Measurements from ENCODE around the gene RBBP5.

The RBBP5 gene

DNA sequence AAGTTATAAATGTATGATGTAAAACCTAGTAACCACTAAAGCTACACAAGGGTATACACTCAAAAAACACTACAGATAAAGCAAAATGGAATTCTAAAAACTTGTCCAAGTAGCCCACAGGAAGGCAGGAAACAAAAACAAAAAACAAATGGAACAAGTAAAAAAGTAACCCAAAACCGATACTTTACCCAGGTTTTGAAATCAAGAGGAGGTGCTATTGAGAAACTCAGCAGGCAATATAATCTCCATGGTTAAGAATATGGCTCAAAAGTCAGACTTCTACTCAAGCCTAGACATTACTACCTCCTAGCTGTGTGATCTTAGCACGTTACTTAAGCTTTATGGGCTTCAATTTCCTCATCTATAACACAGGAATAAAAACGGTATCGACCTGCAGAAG, 13.3 kb downstream of the RBBP5 start:
- no peak for TF ChIP-seq POU2F2 (IDR thresholded peaks at IDR 0.05; ENCODE audit: low read depth, low read length)
- no peak for TF ChIP-seq POLR2AphosphoS5 (IDR thresholded peaks at IDR 0.05; ENCODE audit: low read depth, low read length)
- no peak for TF ChIP-seq TAF1 (IDR thresholded peaks at IDR 0.05; ENCODE audit: low read depth, low read length)
- FAIRE-seq (no peak), DNase-seq (ENCODE audit: insufficient read length, low spot score) (no peak)

DNA sequence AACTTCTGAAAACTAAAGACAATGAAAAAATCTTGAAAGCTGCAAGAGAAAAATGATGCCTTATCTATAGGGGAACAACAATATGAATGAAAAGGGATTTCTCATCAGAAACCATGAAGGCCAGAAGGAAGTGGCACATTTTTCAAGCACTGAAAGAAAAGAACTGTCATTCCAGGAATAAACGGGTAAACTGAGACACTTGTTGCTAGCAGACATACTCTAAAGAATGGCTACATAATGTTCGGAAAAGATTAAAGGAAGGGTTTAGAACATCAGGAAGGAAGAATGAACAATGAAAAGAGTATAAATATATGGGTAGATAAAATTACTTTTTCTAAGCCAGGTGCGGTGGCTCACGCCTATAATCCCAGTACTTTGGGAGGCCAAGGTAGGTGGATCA, 14.5 kb downstream of the RBBP5 start:
- FAIRE-seq (no peak), DNase-seq (ENCODE audit: insufficient read length, low spot score) (no peak)
- TF ChIP-seq POU2F2 (IDR thresholded peaks at IDR 0.05; ENCODE audit: low read depth, low read length) (no peak), TAF1 (IDR thresholded peaks at IDR 0.05; ENCODE audit: low read depth, low read length) (no peak), PAX5 (IDR thresholded peaks at IDR 0.05; ENCODE audit: insufficient read depth, low read length, severe bottlenecking) (no peak), POLR2A (IDR thresholded peaks at IDR 0.05; ENCODE audit: low read depth, low read length) (no peak), SPI1 (IDR thresholded peaks at IDR 0.05; ENCODE audit: low read depth, low read length) (no peak), POLR2AphosphoS5 (IDR thresholded peaks at IDR 0.05; ENCODE audit: low read depth, low read length) (no peak)

DNA sequence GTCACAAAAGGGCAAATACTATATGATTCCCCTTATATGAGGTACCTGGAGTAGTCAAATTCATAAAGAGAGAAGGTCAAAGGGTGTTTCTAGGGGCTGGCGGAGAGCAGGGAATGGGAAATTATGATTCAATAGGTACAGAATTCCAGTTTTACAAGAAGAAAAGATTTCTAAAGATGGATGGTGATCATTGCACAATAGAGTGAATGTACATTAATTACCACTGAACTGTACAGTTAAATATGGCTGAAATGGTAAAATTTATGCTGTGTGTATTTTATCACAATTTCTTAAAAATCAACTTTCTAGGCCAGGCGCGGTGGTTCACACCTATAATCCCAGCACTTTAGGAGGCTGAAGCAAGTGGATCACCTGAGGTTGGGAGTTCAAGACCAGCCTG, 19.4 kb downstream of the RBBP5 start:
- DNase-seq (ENCODE audit: insufficient read length, low spot score) (no peak), FAIRE-seq (no peak)
- no peak for TF ChIP-seq PAX5 (IDR thresholded peaks at IDR 0.05; ENCODE audit: insufficient read depth, low read length, severe bottlenecking)
- no peak for TF ChIP-seq POLR2AphosphoS5 (IDR thresholded peaks at IDR 0.05; ENCODE audit: low read depth, low read length)
- TF ChIP-seq SPI1 (IDR thresholded peaks at IDR 0.05; ENCODE audit: low read depth, low read length): no peak
- no peak for TF ChIP-seq POU2F2 (IDR thresholded peaks at IDR 0.05; ENCODE audit: low read depth, low read length)
- no peak for TF ChIP-seq TAF1 (IDR thresholded peaks at IDR 0.05; ENCODE audit: low read depth, low read length)
- TF ChIP-seq POLR2A (IDR thresholded peaks at IDR 0.05; ENCODE audit: low read depth, low read length): no peak

DNA sequence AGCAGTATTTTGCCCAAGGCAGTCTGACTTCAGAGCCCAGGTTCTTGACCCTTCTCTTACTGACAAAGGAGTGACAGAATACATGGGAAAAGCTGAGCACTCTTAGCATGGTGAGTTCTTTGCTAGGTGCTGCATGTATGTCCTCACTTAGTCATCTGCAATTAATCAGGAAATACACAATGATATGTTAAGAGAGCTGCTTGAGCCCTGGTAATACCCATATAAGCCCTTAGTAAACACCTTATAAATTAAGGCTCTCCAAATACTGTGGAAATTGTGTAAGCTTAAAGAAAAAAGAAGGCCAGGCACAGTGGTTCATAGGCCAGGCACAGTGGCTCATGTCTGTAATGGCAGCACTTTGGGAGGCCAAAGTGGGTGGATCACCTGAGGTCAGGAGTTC, 23.5 kb downstream of the RBBP5 start:
- no peak for TF ChIP-seq POU2F2 (IDR thresholded peaks at IDR 0.05; ENCODE audit: low read depth, low read length)
- no peak for TF ChIP-seq POLR2AphosphoS5 (IDR thresholded peaks at IDR 0.05; ENCODE audit: low read depth, low read length)
- no peak for TF ChIP-seq PAX5 (IDR thresholded peaks at IDR 0.05; ENCODE audit: insufficient read depth, low read length, severe bottlenecking)
- no peak for TF ChIP-seq POLR2A (IDR thresholded peaks at IDR 0.05; ENCODE audit: low read depth, low read length)
- TF ChIP-seq TAF1 (IDR thresholded peaks at IDR 0.05; ENCODE audit: low read depth, low read length): no peak
- no peak for TF ChIP-seq SPI1 (IDR thresholded peaks at IDR 0.05; ENCODE audit: low read depth, low read length)
- no peak for DNase-seq (ENCODE audit: insufficient read length, low spot score)
- no peak for FAIRE-seq

DNA sequence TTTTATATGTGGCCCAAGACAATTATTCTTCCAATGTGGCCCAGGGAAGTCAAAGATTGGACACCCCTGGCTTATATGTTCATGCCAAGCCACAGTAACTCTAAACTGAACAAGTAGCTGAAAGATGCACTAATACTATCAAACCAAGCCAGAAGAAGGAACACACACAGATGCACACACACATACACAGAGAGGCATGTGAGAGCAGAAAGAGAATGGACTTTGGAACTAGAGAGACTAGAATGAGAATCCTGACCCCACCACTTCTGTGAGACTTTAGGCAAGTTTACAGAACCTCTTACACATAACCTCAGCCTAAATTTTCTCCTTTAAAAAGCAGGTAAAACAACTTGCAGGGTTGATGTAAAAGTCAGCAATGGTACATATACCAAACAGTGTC, 26.4 kb downstream of the RBBP5 start:
- no peak for FAIRE-seq
- DNase-seq (ENCODE audit: insufficient read length, low spot score): no peak

DNA sequence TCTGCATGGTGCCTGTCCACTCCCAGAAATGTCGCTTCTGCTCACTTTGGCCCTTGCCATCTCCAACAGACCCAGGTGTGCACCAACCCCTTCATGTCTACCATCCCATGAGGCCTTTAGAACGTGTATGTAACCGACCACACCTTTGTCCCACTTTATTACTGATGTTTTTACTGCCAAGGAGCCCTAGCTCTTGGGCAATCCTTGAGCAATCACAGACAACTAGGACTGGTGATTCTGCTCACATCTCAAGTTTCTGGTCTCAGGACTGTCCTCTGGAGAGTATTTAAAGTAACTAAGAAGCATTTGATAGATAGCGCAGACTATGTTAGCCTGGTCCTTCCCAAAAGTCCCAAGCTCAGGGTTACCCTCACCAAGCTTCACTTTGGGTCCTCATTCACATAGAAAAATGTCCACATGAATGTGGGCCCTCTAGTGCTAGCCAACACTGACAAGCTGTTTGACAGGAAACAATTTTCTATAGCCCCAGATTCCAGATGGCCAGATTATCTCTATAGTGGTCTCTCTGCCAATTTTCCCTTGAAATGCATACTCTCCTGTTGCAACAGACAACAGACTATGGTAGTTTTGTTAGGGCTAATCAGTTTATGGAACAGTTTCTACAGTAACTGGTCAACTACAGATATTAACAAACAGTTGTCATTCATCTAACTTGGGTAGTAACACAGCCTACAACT, 30.6 kb downstream of the RBBP5 start:
- DNase-seq (ENCODE audit: insufficient read length, low spot score) (no peak), FAIRE-seq (no peak)
- TF ChIP-seq PAX5 (IDR thresholded peaks at IDR 0.05; ENCODE audit: insufficient read depth, low read length, severe bottlenecking) (no peak), SPI1 (IDR thresholded peaks at IDR 0.05; ENCODE audit: low read depth, low read length) (no peak), POLR2A (IDR thresholded peaks at IDR 0.05; ENCODE audit: low read depth, low read length) (no peak), POLR2AphosphoS5 (IDR thresholded peaks at IDR 0.05; ENCODE audit: low read depth, low read length) (no peak), TAF1 (IDR thresholded peaks at IDR 0.05; ENCODE audit: low read depth, low read length) (no peak), POU2F2 (IDR thresholded peaks at IDR 0.05; ENCODE audit: low read depth, low read length) (no peak)

More for the DNA sequence above, 26.4 kb downstream of the RBBP5 start:
- no peak for TF ChIP-seq SPI1 (IDR thresholded peaks at IDR 0.05; ENCODE audit: low read depth, low read length)
- no peak for TF ChIP-seq POLR2AphosphoS5 (IDR thresholded peaks at IDR 0.05; ENCODE audit: low read depth, low read length)
- TF ChIP-seq PAX5 (IDR thresholded peaks at IDR 0.05; ENCODE audit: insufficient read depth, low read length, severe bottlenecking): no peak
- no peak for TF ChIP-seq POLR2A (IDR thresholded peaks at IDR 0.05; ENCODE audit: low read depth, low read length)
- no peak for TF ChIP-seq TAF1 (IDR thresholded peaks at IDR 0.05; ENCODE audit: low read depth, low read length)

DNA sequence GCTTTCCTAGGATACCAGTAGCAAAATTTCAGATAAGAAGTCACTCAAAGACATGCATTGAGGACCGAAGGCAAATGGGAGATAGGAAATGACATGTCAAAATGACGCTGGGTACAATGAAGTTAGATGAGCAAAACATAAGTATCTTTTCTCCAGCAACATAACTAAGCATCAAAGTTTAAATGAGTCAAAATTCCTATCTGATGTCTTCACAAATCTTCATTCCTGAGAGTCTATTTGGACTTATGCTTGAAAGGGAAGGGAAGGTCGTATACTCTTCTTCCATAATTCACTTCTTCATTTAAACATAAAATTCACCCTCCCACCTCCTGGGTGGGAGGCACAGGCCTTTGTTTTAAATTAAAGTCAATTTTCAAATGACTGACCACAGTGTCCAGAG, 33.4 kb downstream of the RBBP5 start:
- FAIRE-seq (no peak), DNase-seq (ENCODE audit: insufficient read length, low spot score) (no peak)
- TF ChIP-seq SPI1 (IDR thresholded peaks at IDR 0.05; ENCODE audit: low read depth, low read length) (no peak), POLR2A (IDR thresholded peaks at IDR 0.05; ENCODE audit: low read depth, low read length) (no peak), PAX5 (IDR thresholded peaks at IDR 0.05; ENCODE audit: insufficient read depth, low read length, severe bottlenecking) (no peak), POLR2AphosphoS5 (IDR thresholded peaks at IDR 0.05; ENCODE audit: low read depth, low read length) (no peak), POU2F2 (IDR thresholded peaks at IDR 0.05; ENCODE audit: low read depth, low read length) (no peak), TAF1 (IDR thresholded peaks at IDR 0.05; ENCODE audit: low read depth, low read length) (no peak)

DNA sequence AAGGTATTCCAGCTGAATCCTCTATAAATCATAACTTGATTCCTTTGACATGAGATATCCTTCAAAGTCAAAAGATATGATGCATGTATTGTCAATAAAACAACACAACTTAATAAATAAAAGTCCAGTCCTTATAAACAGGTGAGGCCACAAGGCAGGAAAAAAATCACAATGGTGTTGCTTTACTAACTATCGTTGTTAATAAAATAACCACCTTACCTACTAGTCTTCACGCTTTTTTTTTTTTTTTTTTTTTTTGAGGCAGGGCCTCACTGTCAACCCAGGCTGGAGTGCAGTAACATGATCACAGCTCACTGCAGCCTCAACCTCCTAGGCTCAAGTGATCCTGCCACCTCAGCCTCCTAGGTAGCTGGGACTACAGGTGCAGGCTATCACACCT, 37.4 kb downstream of the RBBP5 start, which contains the start of gene TMEM81:
TSS of gene TMEM81 (minus strand) at position 101 of the 400 bp plus-strand sequence. CDS start 140 bp downstream, outside the sequence.
- TF ChIP-seq POLR2A (IDR thresholded peaks at IDR 0.05; ENCODE audit: low read depth, low read length) (no peak), POU2F2 (IDR thresholded peaks at IDR 0.05; ENCODE audit: low read depth, low read length) (no peak), PAX5 (IDR thresholded peaks at IDR 0.05; ENCODE audit: insufficient read depth, low read length, severe bottlenecking) (no peak), SPI1 (IDR thresholded peaks at IDR 0.05; ENCODE audit: low read depth, low read length) (no peak), POLR2AphosphoS5 (IDR thresholded peaks at IDR 0.05; ENCODE audit: low read depth, low read length) (no peak), TAF1 (IDR thresholded peaks at IDR 0.05; ENCODE audit: low read depth, low read length) (no peak)
- DNase-seq (ENCODE audit: insufficient read length, low spot score) (no peak), FAIRE-seq (no peak)

DNA sequence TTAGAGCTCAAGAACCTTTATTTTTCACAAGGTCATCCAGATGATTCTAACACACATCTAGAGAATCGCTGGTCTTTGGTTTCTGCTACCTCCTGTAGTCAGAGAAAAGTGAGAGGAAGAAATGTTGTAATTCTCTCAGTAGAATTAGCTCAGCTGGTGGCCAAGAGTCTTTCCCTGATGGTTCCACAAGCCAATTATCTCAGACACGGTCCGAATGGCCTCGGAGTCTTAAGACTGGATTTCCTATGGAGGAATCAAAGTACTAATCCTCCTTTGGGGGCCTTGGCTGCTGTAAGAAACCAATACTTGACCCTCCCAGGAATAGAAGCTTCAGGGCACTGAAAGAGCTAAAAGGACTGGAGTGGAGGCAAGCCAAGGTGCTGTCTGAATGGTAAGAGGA, 39.3 kb downstream of the RBBP5 start:
- no peak for TF ChIP-seq POLR2AphosphoS5 (IDR thresholded peaks at IDR 0.05; ENCODE audit: low read depth, low read length)
- no peak for TF ChIP-seq SPI1 (IDR thresholded peaks at IDR 0.05; ENCODE audit: low read depth, low read length)
- no peak for TF ChIP-seq PAX5 (IDR thresholded peaks at IDR 0.05; ENCODE audit: insufficient read depth, low read length, severe bottlenecking)
- TF ChIP-seq TAF1 (IDR thresholded peaks at IDR 0.05; ENCODE audit: low read depth, low read length): no peak
- TF ChIP-seq POU2F2 (IDR thresholded peaks at IDR 0.05; ENCODE audit: low read depth, low read length): no peak
- no peak for TF ChIP-seq POLR2A (IDR thresholded peaks at IDR 0.05; ENCODE audit: low read depth, low read length)
- FAIRE-seq (no peak), DNase-seq (ENCODE audit: insufficient read length, low spot score) (no peak)

DNA sequence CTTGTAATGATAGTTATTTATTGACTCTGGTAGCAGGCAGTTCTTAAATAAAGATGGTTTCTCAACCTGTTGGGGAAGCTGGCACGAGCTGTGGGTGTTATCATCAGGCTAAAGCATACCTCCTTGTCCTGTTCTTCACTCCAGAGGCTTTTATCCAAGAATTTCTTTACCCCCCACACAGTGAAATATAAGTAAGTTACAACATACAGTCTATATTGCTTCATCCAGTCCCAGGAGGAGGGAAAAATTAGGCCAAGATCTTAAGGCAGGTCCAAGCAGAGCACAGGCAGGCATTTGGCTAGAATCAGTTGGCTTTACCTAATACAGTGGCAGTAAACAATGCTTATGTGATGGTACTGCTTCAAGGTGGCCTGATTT, 43.9 kb downstream of the RBBP5 start:
- no peak for FAIRE-seq
- TF ChIP-seq PAX5 (IDR thresholded peaks at IDR 0.05; ENCODE audit: insufficient read depth, low read length, severe bottlenecking) (no peak), POLR2A (IDR thresholded peaks at IDR 0.05; ENCODE audit: low read depth, low read length) (no peak), SPI1 (IDR thresholded peaks at IDR 0.05; ENCODE audit: low read depth, low read length) (no peak), TAF1 (IDR thresholded peaks at IDR 0.05; ENCODE audit: low read depth, low read length) (no peak), POLR2AphosphoS5 (IDR thresholded peaks at IDR 0.05; ENCODE audit: low read depth, low read length) (no peak), POU2F2 (IDR thresholded peaks at IDR 0.05; ENCODE audit: low read depth, low read length) (no peak)
- no peak for DNase-seq (ENCODE audit: insufficient read length, low spot score)
